ENCODE data around the gene NTM.

DNA sequence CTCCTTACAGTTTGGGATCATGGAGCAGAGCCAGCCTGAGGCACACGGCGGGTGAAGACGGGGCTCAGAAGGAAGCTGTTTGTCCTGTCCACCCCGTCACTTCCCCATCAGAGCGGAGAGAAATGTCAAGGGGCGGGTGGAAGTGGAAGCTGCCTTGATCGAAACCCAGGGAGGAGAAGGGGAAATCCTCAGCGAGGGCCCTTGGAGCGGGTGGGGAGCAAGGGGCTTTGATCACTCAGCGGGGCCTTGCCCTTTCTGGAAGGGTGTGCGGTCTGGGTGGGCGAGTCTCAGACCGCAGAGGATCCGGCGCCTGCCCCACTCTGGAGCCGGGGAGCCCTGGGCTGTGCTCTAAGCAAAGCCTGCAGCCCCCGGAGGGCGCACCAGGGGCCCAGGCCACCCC lies 320.4 kb downstream of the NTM start:
- TF ChIP-seq, protein P1, sequence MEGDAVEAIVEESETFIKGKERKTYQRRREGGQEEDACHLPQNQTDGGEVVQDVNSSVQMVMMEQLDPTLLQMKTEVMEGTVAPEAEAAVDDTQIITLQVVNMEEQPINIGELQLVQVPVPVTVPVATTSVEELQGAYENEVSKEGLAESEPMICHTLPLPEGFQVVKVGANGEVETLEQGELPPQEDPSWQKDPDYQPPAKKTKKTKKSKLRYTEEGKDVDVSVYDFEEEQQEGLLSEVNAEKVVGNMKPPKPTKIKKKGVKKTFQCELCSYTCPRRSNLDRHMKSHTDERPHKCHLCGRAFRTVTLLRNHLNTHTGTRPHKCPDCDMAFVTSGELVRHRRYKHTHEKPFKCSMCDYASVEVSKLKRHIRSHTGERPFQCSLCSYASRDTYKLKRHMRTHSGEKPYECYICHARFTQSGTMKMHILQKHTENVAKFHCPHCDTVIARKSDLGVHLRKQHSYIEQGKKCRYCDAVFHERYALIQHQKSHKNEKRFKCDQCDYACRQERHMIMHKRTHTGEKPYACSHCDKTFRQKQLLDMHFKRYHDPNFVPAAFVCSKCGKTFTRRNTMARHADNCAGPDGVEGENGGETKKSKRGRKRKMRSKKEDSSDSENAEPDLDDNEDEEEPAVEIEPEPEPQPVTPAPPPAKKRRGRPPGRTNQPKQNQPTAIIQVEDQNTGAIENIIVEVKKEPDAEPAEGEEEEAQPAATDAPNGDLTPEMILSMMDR (IDR thresholded peaks at IDR 0.05 in 2 of 3, conservative IDR thresholded peaks at IDR 0.05 in 1 of 3; ENCODE audit: borderline replicate concordance in 1 of 3, insufficient read depth in 1 of 3, low read depth in 2 of 3, low read length in 2 of 3) = no peak
- TF ChIP-seq EZH2 (IDR thresholded peaks at IDR 0.05) = no peak
- no peak for TF ChIP-seq TCF7L2 (IDR thresholded peaks at IDR 0.05; ENCODE audit: borderline replicate concordance, extremely low read depth, insufficient read depth, insufficient read length)
- TF ChIP-seq YY1 (IDR thresholded peaks at IDR 0.05; ENCODE audit: extremely low read depth, insufficient replicate concordance, low read depth, low read length) = no peak

Measured in HCT116 (cell line).